GM18520 (cell line): ENCODE measurements around the gene GATAD2A.
"Not testable (repeated sequence)": the region's sequence is repeated elsewhere in the genome, so short reads cannot be mapped to it uniquely, and the experiment has no call there.

ENCODE experiments used
- ATAC-seq: cut with Tn5 transposase; IDR thresholded peaks from one replicate; pipeline ENCODE4 v1.9.1; 2021; ENCODE audit not compliant: unreplicated experiment

GATAD2A gene

GRCh38 chr19:19387108-19387507 is 18.4 kb upstream of the GATAD2A start:
- ATAC-seq: no peak

- ATAC-seq: no peak
Measured at GRCh38 chr19:19388568-19389555, 16.6 kb upstream of the GATAD2A start.

GRCh38 chr19:19389683-19390082 is 15.8 kb upstream of the GATAD2A start:
- ATAC-seq: not testable (repeated sequence)

- not testable (repeated sequence) for ATAC-seq
Measured at GRCh38 chr19:19394333-19394732, 11.1 kb upstream of the GATAD2A start.

GRCh38 chr19:19399733-19400433 is 5.6 kb upstream of the GATAD2A start:
- ATAC-seq: no peak

GRCh38 chr19:19402656-19403372 is 2.7 kb upstream of the GATAD2A start:
- no peak for ATAC-seq

- no peak for ATAC-seq
Measured at GRCh38 chr19:19403373-19403901, 2.0 kb upstream of the GATAD2A start.

- no peak for ATAC-seq
Measured at GRCh38 chr19:19405971-19406877, 749 bp downstream of the GATAD2A start.

- peak; percentile 24 for ATAC-seq
Measured at GRCh38 chr19:19406878-19407632, 1.6 kb downstream of the GATAD2A start.

GRCh38 chr19:19407633-19407930 is 2.1 kb downstream of the GATAD2A start:
- ATAC-seq: no peak

- ATAC-seq: no peak
Measured at GRCh38 chr19:19409205-19409604, 3.7 kb downstream of the GATAD2A start.

- ATAC-seq: no peak
Measured at GRCh38 chr19:19409631-19410030, 4.2 kb downstream of the GATAD2A start.

- peak; percentile 33 for ATAC-seq
Measured at GRCh38 chr19:19410553-19411550, 5.4 kb downstream of the GATAD2A start.

- no peak for ATAC-seq
Measured at GRCh38 chr19:19416280-19416679, 10.8 kb downstream of the GATAD2A start.

GRCh38 chr19:19417046-19417445 is 11.6 kb downstream of the GATAD2A start:
- no peak for ATAC-seq

GRCh38 chr19:19417628-19418245 is 12.3 kb downstream of the GATAD2A start:
- ATAC-seq: no peak

GRCh38 chr19:19418555-19419260 is 13.2 kb downstream of the GATAD2A start:
- ATAC-seq: no peak
